Nephron (organoid): ENCODE measurements around the gene XPO1.
"Not testable (repeated sequence)": the region's sequence is repeated elsewhere in the genome, so short reads cannot be mapped to it uniquely, and the experiment has no call there.

Source experiments
- H3K27ac Mint-ChIP-seq, 3 experiments: 2 replicates each; pipeline ENCODE4 v1.8.0; 2020; ENCODE audit warnings: mixed read lengths in 3 of 3, mild to moderate bottlenecking in 2 of 3, moderate library complexity in 1 of 3
- H3K27me3 Mint-ChIP-seq: 2 replicates; pipeline ENCODE4 v1.8.0; 2021; ENCODE audit warnings: low read depth, mild to moderate bottlenecking, moderate library complexity, mixed read lengths
- H3K36me3 Mint-ChIP-seq: 2 replicates; pipeline ENCODE4 v1.8.0; 2020; ENCODE audit warnings: low read depth, mixed read lengths
- H3K4me1 Mint-ChIP-seq: 2 replicates; pipeline ENCODE4 v1.8.0; 2020; ENCODE audit warnings: mixed read lengths
- H3K4me3 Mint-ChIP-seq, 3 experiments: 2 replicates each; pipeline ENCODE4 v1.8.0; 2020; ENCODE audit warnings: mild to moderate bottlenecking in 3 of 3, mixed read lengths in 3 of 3, moderate library complexity in 2 of 3
- H3K9me3 Mint-ChIP-seq: 2 replicates; pipeline ENCODE4 v1.8.0; 2020; ENCODE audit warnings: mixed read lengths
- CTCF ChIP-seq, 3 experiments: fragments of 200-600 bp; sonication (generic); IDR thresholded peaks; one replicate each; pipeline ENCODE4 v1.5.0; 2021; ENCODE audit warnings: antibody characterized with exemption in 3 of 3; ENCODE audit not compliant: unreplicated experiment in 3 of 3

The XPO1 gene

GRCh38 chr2:61456070-61456745, 81.9 kb downstream of the XPO1 start:
- Mint-ChIP-seq H3K27ac (no peak overlapping the region), H3K27me3 (no peaks in the 10 kb centered on the region), H3K4me3 (no peak overlapping the region), H3K4me1 (peaks cover 10% of the 10 kb centered on the region), H3K36me3 (peaks cover 25% of the 10 kb centered on the region), H3K9me3 (peaks cover 3% of the 10 kb centered on the region)
- TF ChIP-seq CTCF (IDR thresholded peaks at IDR 0.05; ENCODE audit: unreplicated experiment in 3 of 3): no peak

- peaks cover 34% of the 10 kb centered on the region for H3K36me3 Mint-ChIP-seq
- H3K9me3 Mint-ChIP-seq, H3K27ac Mint-ChIP-seq, H3K4me3 Mint-ChIP-seq, H3K27me3 Mint-ChIP-seq, H3K4me1 Mint-ChIP-seq: not testable (repeated sequence)
These were observed 83.2 kb downstream of the XPO1 start for GRCh38 chr2:61454972-61455371.

- H3K4me1 Mint-ChIP-seq: peaks cover 10% of the 10 kb centered on the region
- H3K27ac Mint-ChIP-seq: no peak overlapping the region
- H3K4me3 Mint-ChIP-seq: no peak overlapping the region
- TF ChIP-seq CTCF (IDR thresholded peaks at IDR 0.05; ENCODE audit: unreplicated experiment in 3 of 3): no peak
- no peaks in the 10 kb centered on the region for H3K27me3 Mint-ChIP-seq
- peaks cover 37% of the 10 kb centered on the region for H3K36me3 Mint-ChIP-seq
- H3K9me3 Mint-ChIP-seq: peaks cover 11% of the 10 kb centered on the region
These were observed 83.8 kb downstream of the XPO1 start for GRCh38 chr2:61454383-61454782.

- peaks cover 13% of the 10 kb centered on the region for H3K9me3 Mint-ChIP-seq
- TF ChIP-seq CTCF (IDR thresholded peaks at IDR 0.05; ENCODE audit: unreplicated experiment in 3 of 3): no peak
- peaks cover 10% of the 10 kb centered on the region for H3K4me1 Mint-ChIP-seq
- peaks cover 47% of the 10 kb centered on the region for H3K36me3 Mint-ChIP-seq
- H3K4me3 Mint-ChIP-seq: no peak overlapping the region
- no peak overlapping the region for H3K27ac Mint-ChIP-seq
- H3K27me3 Mint-ChIP-seq: no peaks in the 10 kb centered on the region
These were observed 85.8 kb downstream of the XPO1 start for GRCh38 chr2:61452392-61452791.

DNA sequence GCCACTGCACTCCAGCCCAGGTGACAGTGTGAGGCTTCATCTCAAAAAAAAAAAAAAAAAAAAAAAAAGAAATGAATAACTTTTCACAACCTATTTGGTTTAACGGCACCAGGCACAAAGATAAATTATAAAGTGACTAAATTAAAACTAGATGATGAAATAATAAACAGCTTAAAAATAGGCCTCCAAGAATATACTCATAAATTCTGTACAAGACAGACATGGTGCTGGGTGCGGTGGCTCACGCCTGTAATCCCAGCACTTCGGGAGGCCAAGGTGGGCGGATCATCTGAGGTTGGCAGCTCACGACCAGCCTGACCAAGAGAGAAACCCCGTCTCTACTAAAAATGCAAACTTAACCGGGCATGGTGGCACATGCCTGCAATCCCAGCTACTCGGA, 87.0 kb downstream of the XPO1 start:
- Mint-ChIP-seq H3K4me1 (peaks cover 6% of the 10 kb centered on the region), H3K9me3 (peaks cover 14% of the 10 kb centered on the region), H3K27ac (no peak overlapping the region), H3K36me3 (peaks cover 57% of the 10 kb centered on the region), H3K27me3 (no peaks in the 10 kb centered on the region), H3K4me3 (no peak overlapping the region)
- TF ChIP-seq CTCF (IDR thresholded peaks at IDR 0.05; ENCODE audit: unreplicated experiment in 3 of 3): no peak

- Mint-ChIP-seq H3K36me3 (peaks cover 57% of the 10 kb centered on the region), H3K4me3 (no peak overlapping the region), H3K9me3 (peaks cover 15% of the 10 kb centered on the region), H3K27me3 (no peaks in the 10 kb centered on the region), H3K27ac (no peak overlapping the region), H3K4me1 (no peaks in the 10 kb centered on the region)
- no peak for TF ChIP-seq CTCF (IDR thresholded peaks at IDR 0.05; ENCODE audit: unreplicated experiment in 3 of 3)
These were observed 88.0 kb downstream of the XPO1 start for GRCh38 chr2:61450144-61450543.
